Keratinocyte (primary cell): ENCODE measurements around the gene SUN5. TPM values are rescaled to one million over a fixed set of nuclear protein-coding genes. Genes with fewer than 3 reads are reported as not detected.

Experiments
- DNase-seq: peaks from one replicate; pipeline ENCODE4 v3.0.0-alpha.2; 2011; ENCODE audit warnings: low read depth, missing footprints, low spot score
- FAIRE-seq: peaks from 2 replicates; lab custom pipeline; 2011; peaks lifted over from hg19 to GRCh38; lab: Jason Lieb, UNC
- H2AFZ ChIP-seq: 2 replicates; pipeline ENCODE4 v1.6.0; 2012; ENCODE audit warnings: low read length, control low read depth, inconsistent platforms; ENCODE audit not compliant: control insufficient read depth
- H3K27ac ChIP-seq: 2 replicates; pipeline ENCODE4 v1.5.1; 2011; ENCODE audit warnings: low read length; ENCODE audit not compliant: control insufficient read depth, insufficient read depth
- H3K27me3 ChIP-seq: 3 replicates; pipeline ENCODE4 v1.6.0; 2011; ENCODE audit warnings: low read length; ENCODE audit not compliant: control insufficient read depth, insufficient read depth; ENCODE audit errors: extremely low read depth
- H3K36me3 ChIP-seq, 2 experiments: 2 replicates in 1 of 2; 3 replicates in 1 of 2; pipeline ENCODE4 v1.5.1; 2011; ENCODE audit warnings: low read length in 2 of 2, mild to moderate bottlenecking in 1 of 2; ENCODE audit not compliant: control insufficient read depth in 2 of 2, insufficient read depth in 2 of 2; ENCODE audit errors: extremely low read depth in 1 of 2
- H3K4me1 ChIP-seq: 3 replicates; pipeline ENCODE4 v1.5.1; 2011; ENCODE audit warnings: low read length; ENCODE audit not compliant: control insufficient read depth, insufficient read depth; ENCODE audit errors: extremely low read depth
- H3K4me2 ChIP-seq: 3 replicates; pipeline ENCODE4 v1.6.0; 2011; ENCODE audit warnings: low read depth, low read length; ENCODE audit not compliant: control insufficient read depth, insufficient read depth; ENCODE audit errors: extremely low read depth
- H3K4me3 ChIP-seq, 3 experiments: fragments of 200-600 bp in 1 of 3; sonication (generic) in 1 of 3; 2 replicates in 2 of 3; 3 replicates in 1 of 3; pipeline ENCODE4 v1.5.1; 2011 to 2016; ENCODE audit warnings: low read length in 3 of 3, mild to moderate bottlenecking in 3 of 3, control low read depth in 2 of 3, inconsistent platforms in 1 of 3, low read depth in 1 of 3, mixed read lengths in 1 of 3, mixed run types in 1 of 3, moderate library complexity in 1 of 3; ENCODE audit not compliant: control insufficient read depth in 2 of 3, insufficient read depth in 2 of 3; ENCODE audit errors: extremely low read depth in 1 of 3
- H3K79me2 ChIP-seq: 2 replicates; pipeline ENCODE4 v1.6.0; 2012; ENCODE audit warnings: low read length; ENCODE audit not compliant: control insufficient read depth, insufficient read depth
- H3K9ac ChIP-seq: 3 replicates; pipeline ENCODE4 v1.6.0; 2011; ENCODE audit warnings: low read length; ENCODE audit not compliant: control insufficient read depth, insufficient read depth; ENCODE audit errors: extremely low read depth
- H3K9me1 ChIP-seq: 3 replicates; pipeline ENCODE4 v1.6.0; 2011; ENCODE audit warnings: low read length; ENCODE audit not compliant: control insufficient read depth, insufficient read depth; ENCODE audit errors: extremely low read depth
- H3K9me3 ChIP-seq: 2 replicates; pipeline ENCODE4 v1.5.1; 2012; ENCODE audit warnings: low read depth, low read length; ENCODE audit not compliant: control insufficient read depth
- H4K20me1 ChIP-seq: 3 replicates; pipeline ENCODE4 v1.6.0; 2011; ENCODE audit warnings: low read length; ENCODE audit not compliant: control insufficient read depth, insufficient read depth; ENCODE audit errors: extremely low read depth
- EZH2 ChIP-seq: IDR thresholded peaks from one replicate; pipeline ENCODE4 v1.6.1; 2012; ENCODE audit warnings: inconsistent platforms, mild to moderate bottlenecking, low read length, moderate library complexity
- dilution Hi-C: fragments of 300-500 bp; cut with MboI; formaldehyde crosslinking; loops from one replicate; pipeline ENCODE4 v1.7.0; 2020; ENCODE audit warnings: low sequenced_read_pairs; ENCODE audit not compliant: extremely low pct_ligation_motif_present
- polyA plus RNA-seq, 5 experiments: library from polyadenylated mRNA; depleted of rRNA in 3 of 5; stranded (reverse) in 3 of 5; stranded (forward) in 1 of 5; unstranded in 1 of 5; fragments of >200 nt; gene quantifications; 1 replicate in 1 of 5; 2 replicates in 3 of 5; 3 replicates in 1 of 5; pipeline versions ENCODE4 v1.2.1 to v1.2.3, GENCODE V29; 2011 to 2012; ENCODE audit warnings: missing spikeins in 2 of 5, low read depth in 1 of 5, low replicate concordance in 1 of 5
- TF ChIP-seq, protein P1 (sequence below), 3 experiments: IDR thresholded peaks in 1 of 3; conservative IDR thresholded peaks in 1 of 3; optimal IDR thresholded peaks in 1 of 3; 2 replicates in 2 of 3; 3 replicates in 1 of 3; pipeline versions ENCODE3 to v1.5.1; 2011; ENCODE audit warnings: low read length in 3 of 3, mild to moderate bottlenecking in 3 of 3, moderate library complexity in 2 of 3, control low read depth in 1 of 3, inconsistent platforms in 1 of 3; ENCODE audit not compliant: insufficient read depth in 2 of 3; ENCODE audit errors: extremely low read depth in 1 of 3

Gene SUN5
- polyA plus RNA-seq, 1 donor (not counting 4 experiments of a cell fraction or from before 2014, with no cell fraction given) = not detected

DNA sequence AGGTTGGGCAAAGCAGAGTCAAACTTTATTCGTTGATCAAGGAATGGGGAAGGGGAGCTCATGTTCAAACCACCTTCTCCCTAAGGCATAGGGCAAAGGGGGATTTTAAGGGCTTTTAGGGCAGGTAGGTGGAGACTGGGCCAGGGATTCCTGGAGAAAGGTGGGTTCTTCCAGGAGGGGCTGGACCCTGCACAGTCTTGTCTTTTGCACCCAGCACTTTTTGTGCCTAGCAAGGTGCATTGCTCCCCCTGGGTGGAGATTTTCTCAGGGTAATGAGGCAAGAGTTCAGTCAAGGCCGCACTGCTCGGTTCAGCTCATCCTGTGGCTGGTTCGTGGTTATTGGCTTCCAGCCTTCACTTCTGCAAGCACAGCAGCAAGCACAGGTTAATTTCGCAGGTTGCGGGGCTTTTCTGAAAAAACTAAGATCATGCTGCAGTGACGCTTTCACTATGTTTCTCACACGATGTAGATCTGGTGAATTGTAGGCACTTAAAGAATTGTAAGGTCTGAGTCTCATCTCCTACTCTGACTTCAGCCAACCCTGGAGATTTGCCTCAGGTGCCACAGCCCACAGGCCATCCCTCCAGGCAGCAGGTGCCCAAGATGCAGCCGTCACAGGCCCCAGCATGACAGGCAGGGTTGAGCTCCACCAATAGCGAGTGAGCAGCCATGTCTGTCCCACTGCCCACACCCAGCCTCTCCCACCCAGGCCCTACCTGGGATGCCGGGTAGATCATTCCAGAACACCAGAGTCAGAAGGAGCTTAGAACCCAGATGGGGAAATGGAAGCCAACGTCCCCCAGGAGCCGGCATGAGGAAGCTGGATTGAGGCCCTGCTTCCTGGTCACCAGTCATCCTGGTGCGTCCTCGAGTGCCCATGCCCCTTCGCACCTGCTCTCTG, 37.1 kb downstream of the SUN5 start:
- H3K79me2 ChIP-seq = no peaks in the 10 kb centered on the region
- TF ChIP-seq, protein P1, sequence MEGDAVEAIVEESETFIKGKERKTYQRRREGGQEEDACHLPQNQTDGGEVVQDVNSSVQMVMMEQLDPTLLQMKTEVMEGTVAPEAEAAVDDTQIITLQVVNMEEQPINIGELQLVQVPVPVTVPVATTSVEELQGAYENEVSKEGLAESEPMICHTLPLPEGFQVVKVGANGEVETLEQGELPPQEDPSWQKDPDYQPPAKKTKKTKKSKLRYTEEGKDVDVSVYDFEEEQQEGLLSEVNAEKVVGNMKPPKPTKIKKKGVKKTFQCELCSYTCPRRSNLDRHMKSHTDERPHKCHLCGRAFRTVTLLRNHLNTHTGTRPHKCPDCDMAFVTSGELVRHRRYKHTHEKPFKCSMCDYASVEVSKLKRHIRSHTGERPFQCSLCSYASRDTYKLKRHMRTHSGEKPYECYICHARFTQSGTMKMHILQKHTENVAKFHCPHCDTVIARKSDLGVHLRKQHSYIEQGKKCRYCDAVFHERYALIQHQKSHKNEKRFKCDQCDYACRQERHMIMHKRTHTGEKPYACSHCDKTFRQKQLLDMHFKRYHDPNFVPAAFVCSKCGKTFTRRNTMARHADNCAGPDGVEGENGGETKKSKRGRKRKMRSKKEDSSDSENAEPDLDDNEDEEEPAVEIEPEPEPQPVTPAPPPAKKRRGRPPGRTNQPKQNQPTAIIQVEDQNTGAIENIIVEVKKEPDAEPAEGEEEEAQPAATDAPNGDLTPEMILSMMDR (optimal IDR thresholded peaks at IDR 0.05 in 1 of 3, IDR thresholded peaks at IDR 0.05 in 1 of 3, conservative IDR thresholded peaks at IDR 0.05 in 1 of 3; ENCODE audit: extremely low read depth in 1 of 3, insufficient read depth in 2 of 3, low read length in 3 of 3) = no peak
- no peak for TF ChIP-seq EZH2
- H3K9ac ChIP-seq = no peak overlapping the region
- DNase-seq = no peak
- no peaks in the 10 kb centered on the region for H3K36me3 ChIP-seq
- H3K9me3 ChIP-seq = no peaks in the 10 kb centered on the region
- H4K20me1 ChIP-seq = no peaks in the 10 kb centered on the region
- no peak overlapping the region for H3K4me2 ChIP-seq
- no peak for FAIRE-seq
- H3K4me1 ChIP-seq = no peaks in the 10 kb centered on the region
- no peaks in the 10 kb centered on the region for H3K27me3 ChIP-seq
- no peaks in the 10 kb centered on the region for H3K9me1 ChIP-seq
- no peak overlapping the region for H3K27ac ChIP-seq
- no peak overlapping the region for H2AFZ ChIP-seq
- dilution Hi-C loops = no loop called here
- H3K4me3 ChIP-seq = no peak overlapping the region

GRCh38 chr20:32966382-32966781, 37.9 kb downstream of the SUN5 start:
- dilution Hi-C loops = no loop called here
- no peaks in the 10 kb centered on the region for H3K27me3 ChIP-seq
- no peak overlapping the region for H2AFZ ChIP-seq

More at GRCh38 chr20:32966382-32966781, 37.9 kb downstream of the SUN5 start:
- no peak overlapping the region for H3K27ac ChIP-seq
- no peaks in the 10 kb centered on the region for H3K36me3 ChIP-seq
- FAIRE-seq (no peak), DNase-seq (no peak)
- no peaks in the 10 kb centered on the region for H3K4me1 ChIP-seq
- no peaks in the 10 kb centered on the region for H3K79me2 ChIP-seq
- no peaks in the 10 kb centered on the region for H4K20me1 ChIP-seq
- no peak overlapping the region for H3K4me3 ChIP-seq
- TF ChIP-seq EZH2 = no peak
- TF ChIP-seq, protein P1 (optimal IDR thresholded peaks at IDR 0.05 in 1 of 3, IDR thresholded peaks at IDR 0.05 in 1 of 3, conservative IDR thresholded peaks at IDR 0.05 in 1 of 3; ENCODE audit: extremely low read depth in 1 of 3, insufficient read depth in 2 of 3, low read length in 3 of 3) = no peak
- H3K9me1 ChIP-seq = no peaks in the 10 kb centered on the region
- H3K9me3 ChIP-seq = no peaks in the 10 kb centered on the region
- no peak overlapping the region for H3K4me2 ChIP-seq
- no peak overlapping the region for H3K9ac ChIP-seq
